ENCODE data around the gene NAPSA. TPM values are rescaled to one million over a fixed set of nuclear protein-coding genes. Genes with fewer than 3 reads are reported as not detected.

The NAPSA gene
- polyA plus RNA-seq, 1 of the 3 experiments (the other 2 are of a cell fraction): 0.43 TPM

GRCh38 chr19:50376166-50377050 is 11.0 kb upstream of the NAPSA start, which contains the start of gene NR1H2 (continued):
- TF ChIP-seq USF1 (IDR thresholded peaks at IDR 0.05; ENCODE audit: borderline replicate concordance, low read depth) (peak; percentile 48; the same call in 1 of the 2 replicates), TEAD4 (IDR thresholded peaks at IDR 0.05; ENCODE audit: borderline replicate concordance, insufficient read depth) (no peak), TAF1 (IDR thresholded peaks at IDR 0.05; ENCODE audit: borderline replicate concordance, low read depth, low read length) (peak; percentile 85; the same call in 1 of the 2 replicates), GATA2 (CRISPR knock-in tag; IDR thresholded peaks at IDR 0.05) (no peak), USF2 (IDR thresholded peaks at IDR 0.05; ENCODE audit: borderline replicate concordance, low read depth, low read length) (no peak), EP300 (IDR thresholded peaks at IDR 0.05; ENCODE audit: borderline replicate concordance in 1 of 2, low read depth in 1 of 2, low read length in 1 of 2) (no peak; a peak in 1 of 4 replicates), SIN3A (IDR thresholded peaks at IDR 0.05; ENCODE audit: borderline replicate concordance, low read depth, low read length) (peak; percentile 86; the same call in 1 of the 2 replicates), REST (IDR thresholded peaks at IDR 0.05; ENCODE audit: low read depth, low read length) (peak; percentile 57; the same call in 1 of the 2 replicates), YY1 (IDR thresholded peaks at IDR 0.05; ENCODE audit: low read depth) (peak; percentile 72), FOXM1 (IDR thresholded peaks at IDR 0.05; ENCODE audit: low read depth) (no peak), MEF2A (IDR thresholded peaks at IDR 0.05; ENCODE audit: borderline replicate concordance, low read depth) (no peak; the same call in 1 of the 2 replicates), MXI1 (IDR thresholded peaks at IDR 0.05; ENCODE audit: low read depth, low read length) (peak; percentile 18), ELF1 (IDR thresholded peaks at IDR 0.05) (peak; percentile 95), RAD21 (IDR thresholded peaks at IDR 0.05; ENCODE audit: low read length) (no peak), FOXJ3 (CRISPR knock-in tag; IDR thresholded peaks at IDR 0.05) (no peak), RCOR1 (IDR thresholded peaks at IDR 0.05; ENCODE audit: low read length) (peak; percentile 48), CTCF (IDR thresholded peaks at IDR 0.05) (no peak), EZH2phosphoT487 (IDR thresholded peaks at IDR 0.05; ENCODE audit: borderline replicate concordance, low read depth) (no peak), SMC3 (IDR thresholded peaks at IDR 0.05; ENCODE audit: low read depth, low read length) (no peak), NRF1 (IDR thresholded peaks at IDR 0.05; ENCODE audit: low read depth, low read length) (no peak), JUND (IDR thresholded peaks at IDR 0.05) (no peak), GABPA (IDR thresholded peaks at IDR 0.05; ENCODE audit: low read depth) (peak; percentile 100), CHD2 (IDR thresholded peaks at IDR 0.05; ENCODE audit: low read length, partially characterized antibody) (peak; percentile 76), RFX5 (IDR thresholded peaks at IDR 0.05; ENCODE audit: low read length) (0 out of 2 replicates have a peak, but pooled peaks have one; percentile 69)
